HG03066 (cell line): ENCODE measurements around the gene KCNQ1.

Experiments used
- ATAC-seq: cut with Tn5 transposase; IDR thresholded peaks from one replicate; pipeline ENCODE4 v1.9.1; 2021; ENCODE audit warnings: low read depth; ENCODE audit not compliant: unreplicated experiment

KCNQ1 gene

GRCh38 chr11:2507212-2507901 lies 62.5 kb downstream of the KCNQ1 start:
- ATAC-seq = no peak

DNA sequence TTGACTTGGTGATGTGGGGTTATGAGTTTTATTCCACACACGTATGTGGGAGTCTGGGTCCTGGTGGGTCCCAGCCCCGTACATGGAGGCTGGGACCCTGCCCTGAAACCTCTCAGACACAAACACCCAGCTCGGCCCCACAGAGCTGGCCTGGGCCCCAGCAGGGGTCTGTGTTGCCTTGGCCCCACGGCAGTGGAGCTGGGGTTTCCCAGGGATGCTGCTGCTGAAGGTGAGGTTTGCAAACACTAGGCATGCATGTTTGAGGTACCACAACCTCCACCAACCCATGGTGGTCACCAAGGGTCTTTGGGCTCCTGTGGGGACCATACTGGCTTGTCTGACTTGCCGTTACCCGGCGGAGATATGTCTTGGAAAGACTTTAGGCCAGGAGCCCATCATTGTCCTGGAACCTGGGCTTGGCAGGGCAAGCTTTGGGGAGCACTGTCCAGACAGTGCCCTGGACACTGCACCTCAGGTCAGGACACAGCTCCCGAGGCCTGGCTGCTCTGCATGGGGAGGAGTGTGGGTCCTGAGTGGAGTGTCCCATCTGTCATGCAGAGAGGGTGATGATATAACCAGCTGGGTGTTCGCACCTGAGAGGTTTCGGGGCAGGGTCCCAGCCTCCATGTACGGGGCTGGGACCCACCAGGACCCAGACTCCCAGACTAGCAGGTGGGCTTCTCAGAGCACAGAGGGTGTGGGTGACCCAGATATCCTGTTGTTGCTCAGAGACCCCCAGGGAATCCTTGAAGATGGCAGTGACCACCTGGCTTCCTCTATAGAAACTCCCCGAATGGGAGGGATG lies 63.3 kb downstream of the KCNQ1 start:
- no peak for ATAC-seq

GRCh38 chr11:2508793-2509192 lies 64.0 kb downstream of the KCNQ1 start:
- ATAC-seq = no peak

GRCh38 chr11:2509481-2510001 lies 64.7 kb downstream of the KCNQ1 start:
- ATAC-seq = no peak

- ATAC-seq = no peak
These were observed 66.0 kb downstream of the KCNQ1 start for GRCh38 chr11:2510626-2511402.

GRCh38 chr11:2511421-2512369 lies 66.9 kb downstream of the KCNQ1 start:
- ATAC-seq = no peak

GRCh38 chr11:2512431-2513407 lies 67.9 kb downstream of the KCNQ1 start:
- ATAC-seq = no peak

- no peak for ATAC-seq
These were observed 68.6 kb downstream of the KCNQ1 start for GRCh38 chr11:2513441-2513840.

- ATAC-seq = no peak
These were observed 70.8 kb downstream of the KCNQ1 start for GRCh38 chr11:2515401-2516275.

DNA sequence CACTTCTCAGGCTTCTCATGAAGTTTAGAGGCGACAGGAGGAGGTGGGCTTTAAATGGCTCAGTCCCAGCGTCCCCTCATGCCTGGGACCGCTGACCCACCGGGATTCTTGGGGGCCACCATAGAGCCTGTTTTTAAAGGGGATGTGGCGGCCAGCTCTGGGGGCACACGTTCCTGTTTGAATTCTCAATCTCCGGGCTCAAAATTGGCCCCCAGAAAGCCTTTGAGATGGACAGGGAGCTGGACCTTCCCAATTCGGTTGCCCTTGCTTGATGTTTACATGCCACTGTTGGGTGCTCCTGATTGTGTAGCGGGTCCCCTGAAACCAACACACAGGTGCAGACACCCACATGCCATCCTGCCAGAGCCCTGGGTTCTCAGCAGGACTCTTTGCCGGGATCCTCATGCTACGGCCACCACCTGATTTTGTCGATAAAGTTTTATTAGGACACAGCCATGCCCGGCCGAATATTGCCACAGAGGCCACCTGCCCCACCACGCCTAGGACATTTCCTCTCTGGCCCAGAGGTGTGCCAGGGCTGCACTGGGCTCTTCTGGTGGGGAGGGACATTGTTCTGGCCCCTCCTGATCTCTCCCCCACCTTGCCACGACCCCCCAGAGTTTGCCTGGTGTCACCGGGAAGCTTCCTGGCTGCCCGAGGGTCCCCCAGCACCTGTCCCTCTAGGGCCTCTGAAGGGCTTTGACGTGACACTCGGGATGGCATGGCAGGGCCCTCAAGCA lies 71.6 kb downstream of the KCNQ1 start:
- ATAC-seq = no peak

- no peak for ATAC-seq
These were observed 72.2 kb downstream of the KCNQ1 start for GRCh38 chr11:2517016-2517385.

- no peak for ATAC-seq
These were observed 72.7 kb downstream of the KCNQ1 start for GRCh38 chr11:2517386-2518064.

GRCh38 chr11:2518111-2518982 lies 73.5 kb downstream of the KCNQ1 start:
- no peak for ATAC-seq

GRCh38 chr11:2518983-2519340 lies 74.2 kb downstream of the KCNQ1 start:
- ATAC-seq = no peak

DNA sequence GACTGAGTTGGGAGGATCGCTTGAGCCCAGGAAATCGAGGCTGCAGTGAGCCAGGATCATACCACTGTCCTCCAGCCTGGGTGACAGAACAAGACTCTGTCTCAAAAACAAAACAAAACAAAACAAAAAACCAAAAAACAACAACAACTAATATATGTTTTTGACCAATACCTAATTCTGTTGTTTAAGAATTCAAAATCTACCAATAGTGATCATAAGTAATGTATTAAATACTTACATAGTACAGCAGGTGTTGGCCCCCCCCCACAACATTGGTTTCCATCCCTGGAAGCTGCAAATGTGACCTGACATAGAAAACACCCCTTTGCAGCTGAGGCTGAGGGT lies 74.7 kb downstream of the KCNQ1 start:
- no peak for ATAC-seq
